Smooth muscle cell (in vitro differentiated cells): ENCODE results near the gene FAM90A26. TPM values are rescaled to one million over a fixed set of nuclear protein-coding genes. Genes with fewer than 3 reads are reported as not detected.
"Not testable (repeated sequence)": the region's sequence is repeated elsewhere in the genome, so short reads cannot be mapped to it uniquely, and the experiment has no call there.

ENCODE experiments used
- DNase-seq: peaks from one replicate; lab custom pipeline; 2025; ENCODE audit not compliant: unreplicated experiment; lab: John Stamatoyannopoulos, UW
- H2AFZ ChIP-seq: fragments of 200-600 bp; sonication (generic); 2 replicates; pipeline ENCODE4 v1.6.0; 2016; ENCODE audit warnings: antibody characterized with exemption, low read depth, mild to moderate bottlenecking
- H3F3A ChIP-seq: fragments of 200-600 bp; sonication (generic); 2 replicates; pipeline ENCODE4 v1.6.0; 2017; ENCODE audit warnings: antibody characterized with exemption, low read depth
- H3K27ac ChIP-seq: fragments of 200-600 bp; sonication (generic); 2 replicates; pipeline ENCODE4 v1.5.1; 2016; ENCODE audit warnings: low read depth, mild to moderate bottlenecking
- H3K27me3 ChIP-seq: fragments of 200-600 bp; sonication (generic); 2 replicates; pipeline ENCODE4 v1.6.1; 2016; ENCODE audit warnings: low read depth, mild to moderate bottlenecking
- H3K36me3 ChIP-seq: fragments of 200-600 bp; sonication (generic); 2 replicates; pipeline ENCODE4 v1.5.1; 2016; ENCODE audit warnings: low read depth
- H3K4me1 ChIP-seq: fragments of 200-600 bp; sonication (generic); 2 replicates; pipeline ENCODE4 v1.5.1; 2016; ENCODE audit warnings: low read depth
- H3K4me2 ChIP-seq: fragments of 200-600 bp; sonication (generic); 2 replicates; pipeline ENCODE4 v1.6.0; 2016; ENCODE audit warnings: mild to moderate bottlenecking
- H3K4me3 ChIP-seq: fragments of 200-600 bp; sonication (generic); 2 replicates; pipeline ENCODE4 v1.5.1; 2016; ENCODE audit warnings: mild to moderate bottlenecking
- H3K79me2 ChIP-seq: fragments of 200-600 bp; sonication (generic); 2 replicates; pipeline ENCODE4 v1.6.0; 2016; ENCODE audit warnings: low read depth, mild to moderate bottlenecking
- H3K9ac ChIP-seq: fragments of 200-600 bp; sonication (generic); 2 replicates; pipeline ENCODE4 v1.6.0; 2016; ENCODE audit warnings: low read depth
- H3K9me3 ChIP-seq: fragments of 200-600 bp; sonication (generic); replicated peaks from 2 replicates; pipeline ENCODE4 v1.5.1; 2016; ENCODE audit warnings: low read depth
- H4K20me1 ChIP-seq: fragments of 200-600 bp; sonication (generic); 2 replicates; pipeline ENCODE4 v1.6.0; 2016; ENCODE audit warnings: low read depth
- CTCF ChIP-seq: fragments of 200-600 bp; sonication (generic); IDR thresholded peaks from 2 replicates; pipeline ENCODE4 v1.5.1; 2017; ENCODE audit warnings: borderline replicate concordance, mild to moderate bottlenecking, antibody characterized with exemption; ENCODE audit not compliant: insufficient read depth, poor library complexity, severe bottlenecking
- WGBS: methylation state at CpG from one replicate; pipeline ENCODE4 v1.1.7; 2016; ENCODE audit warnings: low lambda C conversion rate; 5-methylcytosine and 5-hydroxymethylcytosine counted together
- polyA plus RNA-seq: library from polyadenylated mRNA; unstranded; fragments of >200 nt; fragmentation: Nextera tagmentation; extraction: Ambion mirVana; gene quantifications from 2 replicates; pipeline ENCODE4 v1.2.1, GENCODE V29; 2016
- total RNA-seq: library from RNA; depleted of rRNA; stranded (reverse); fragments of >200 nt; gene quantifications from 2 replicates; pipeline ENCODE4 v1.2.3, GENCODE V29; 2014

The FAM90A26 gene
- total and polyA plus RNA-seq, 2 experiments from 2014 or later = not detected

- H3F3A ChIP-seq, H3K79me2 ChIP-seq, H3K9ac ChIP-seq, H3K4me2 ChIP-seq, DNase-seq, H3K27ac ChIP-seq, H3K4me1 ChIP-seq, H3K27me3 ChIP-seq, H3K9me3 ChIP-seq, H3K4me3 ChIP-seq, H2AFZ ChIP-seq, H4K20me1 ChIP-seq, H3K36me3 ChIP-seq: not testable (repeated sequence)
- WGBS = 93% methylated on average over 11 of the region's 11 CpGs
Observed at GRCh38 chr4:9141050-9141449, 29.2 kb upstream of the FAM90A26 start.

GRCh38 chr4:9142786-9143185 is 27.4 kb upstream of the FAM90A26 start:
- H3K4me1 ChIP-seq, H3K27me3 ChIP-seq, H3K9me3 ChIP-seq, H3K27ac ChIP-seq, H4K20me1 ChIP-seq, DNase-seq, H3K36me3 ChIP-seq, H3K79me2 ChIP-seq, H2AFZ ChIP-seq, H3F3A ChIP-seq, H3K4me2 ChIP-seq, H3K9ac ChIP-seq, H3K4me3 ChIP-seq: not testable (repeated sequence)
- WGBS = 87% methylated on average over 6 of the region's 6 CpGs

GRCh38 chr4:9143421-9144080 is 26.7 kb upstream of the FAM90A26 start:
- Histone ChIP-seq H3K4me3 (no peak overlapping the region), H3K4me2 (no peak overlapping the region), H3K4me1 (no peaks in the 10 kb centered on the region), H2AFZ (no peak overlapping the region), H3K79me2 (no peaks in the 10 kb centered on the region), H3K27ac (no peak overlapping the region), H3K27me3 (no peaks in the 10 kb centered on the region), H3K9me3 (no peaks in the 10 kb centered on the region), H3K36me3 (no peaks in the 10 kb centered on the region), H3K9ac (no peak overlapping the region), H4K20me1 (no peaks in the 10 kb centered on the region), H3F3A (no peaks in the 10 kb centered on the region)
- TF ChIP-seq CTCF = no peak
- DNase-seq = no peak
- 92% methylated on average over 27 of the region's 27 CpGs for WGBS

GRCh38 chr4:9146967-9147366 is 23.2 kb upstream of the FAM90A26 start:
- TF ChIP-seq CTCF = no peak
- H4K20me1 ChIP-seq = no peaks in the 10 kb centered on the region
- 77% methylated on average over 9 of the region's 9 CpGs for WGBS

GRCh38 chr4:9147368-9147767 is 22.8 kb upstream of the FAM90A26 start:
- not testable (repeated sequence) for H3K79me2 ChIP-seq, DNase-seq, H3K4me3 ChIP-seq, H3K27me3 ChIP-seq, H3K27ac ChIP-seq, H3K9ac ChIP-seq, H4K20me1 ChIP-seq, H3K4me2 ChIP-seq, H3K36me3 ChIP-seq, H3F3A ChIP-seq, H2AFZ ChIP-seq, H3K9me3 ChIP-seq, H3K4me1 ChIP-seq
- WGBS = 86% methylated on average over 4 of the region's 4 CpGs

More at GRCh38 chr4:9146967-9147366, 23.2 kb upstream of the FAM90A26 start:
- no peaks in the 10 kb centered on the region for H3K36me3 ChIP-seq
- no peak overlapping the region for H3K27ac ChIP-seq
- H2AFZ ChIP-seq = no peak overlapping the region
- no peaks in the 10 kb centered on the region for H3K9me3 ChIP-seq
- no peaks in the 10 kb centered on the region for H3K27me3 ChIP-seq
- no peak overlapping the region for H3K4me3 ChIP-seq
- no peaks in the 10 kb centered on the region for H3K79me2 ChIP-seq
- no peak for DNase-seq
- H3K4me2 ChIP-seq = no peak overlapping the region
- H3K9ac ChIP-seq = no peak overlapping the region
- H3F3A ChIP-seq = no peaks in the 10 kb centered on the region
- H3K4me1 ChIP-seq = no peaks in the 10 kb centered on the region

- not testable (repeated sequence) for H3F3A ChIP-seq, H3K4me2 ChIP-seq, H3K27ac ChIP-seq, H3K4me1 ChIP-seq, H3K9ac ChIP-seq, H3K9me3 ChIP-seq, H2AFZ ChIP-seq, H3K79me2 ChIP-seq, H3K36me3 ChIP-seq, H3K27me3 ChIP-seq, H3K4me3 ChIP-seq, DNase-seq, H4K20me1 ChIP-seq
- WGBS = 66% methylated on average over 7 of the region's 7 CpGs
Observed at GRCh38 chr4:9148611-9149409, 21.4 kb upstream of the FAM90A26 start.

- H3K27ac ChIP-seq, DNase-seq, H4K20me1 ChIP-seq, H3K36me3 ChIP-seq, H3K27me3 ChIP-seq, H3K4me1 ChIP-seq, H3F3A ChIP-seq, H3K9me3 ChIP-seq, H3K79me2 ChIP-seq: not testable (repeated sequence)
- peak overlapping the region; percentile 58 for H3K4me3 ChIP-seq
- H2AFZ ChIP-seq = peak overlapping the region; percentile 69
- WGBS = 32% methylated on average over 12 of the region's 12 CpGs
- peak overlapping the region; percentile 79 for H3K4me2 ChIP-seq
- H3K9ac ChIP-seq = peak overlapping the region; percentile 22
Observed at GRCh38 chr4:9151809-9152179, 18.4 kb upstream of the FAM90A26 start.
